Right atrium auricular region (tissue), 2 donors: ENCODE measurements around the gene RAB8B. TPM values are rescaled to one million over a fixed set of nuclear protein-coding genes. Genes with fewer than 3 reads are reported as not detected.

ENCODE experiments used
- DNase-seq: peaks from one replicate; pipeline ENCODE4 v3.0.0-alpha.2; 2019; ENCODE audit warnings: low spot score
- H3K27ac ChIP-seq, 2 donors: fragments of 200-600 bp; sonication (generic); 1 replicate in 1 of 2; 2 replicates in 1 of 2; pipeline ENCODE4 v1.5.1; 2016 to 2019
- H3K27me3 ChIP-seq, 2 donors: fragments of 200-600 bp; sonication (generic); one replicate each; pipeline versions ENCODE4 v1.5.1 to v1.6.0; 2017 to 2019
- H3K36me3 ChIP-seq: fragments of 200-600 bp; sonication (generic); one replicate; pipeline ENCODE4 v1.5.1; 2016
- H3K4me1 ChIP-seq, 2 donors: fragments of 200-600 bp; sonication (generic); one replicate each; pipeline versions ENCODE4 v1.5.1 to v1.6.0; 2017 to 2019
- H3K4me3 ChIP-seq, 2 donors: fragments of 200-600 bp; sonication (generic); 1 replicate in 1 of 2; 2 replicates in 1 of 2; pipeline ENCODE4 v1.5.1; 2017 to 2019; ENCODE audit warnings: mild to moderate bottlenecking in 1 of 2, moderate library complexity in 1 of 2
- H3K9me3 ChIP-seq, 2 donors: fragments of 200-600 bp; sonication (generic); one replicate each; pipeline ENCODE4 v1.5.1; 2019
- total RNA-seq, 2 donors: library from RNA; depleted of rRNA; stranded (reverse); fragments of >200 nt; gene quantifications; one replicate each; pipeline ENCODE4 v1.1.0, GENCODE V29; 2016
- TF ChIP-seq, protein P1 (sequence below), 2 donors: fragments of 200-600 bp; sonication (generic); IDR thresholded peaks; one replicate each; pipeline ENCODE4 v1.5.1; 2019; ENCODE audit warnings: antibody characterized with exemption in 2 of 2

Gene RAB8B
- total RNA-seq, 2 donors from 2014 or later = 10.2 to 19.3 TPM

GRCh38 chr15:63225381-63225780, 36.0 kb downstream of the RAB8B start:
- H3K36me3 ChIP-seq = no peaks in the 10 kb centered on the region
- TF ChIP-seq, protein P1, sequence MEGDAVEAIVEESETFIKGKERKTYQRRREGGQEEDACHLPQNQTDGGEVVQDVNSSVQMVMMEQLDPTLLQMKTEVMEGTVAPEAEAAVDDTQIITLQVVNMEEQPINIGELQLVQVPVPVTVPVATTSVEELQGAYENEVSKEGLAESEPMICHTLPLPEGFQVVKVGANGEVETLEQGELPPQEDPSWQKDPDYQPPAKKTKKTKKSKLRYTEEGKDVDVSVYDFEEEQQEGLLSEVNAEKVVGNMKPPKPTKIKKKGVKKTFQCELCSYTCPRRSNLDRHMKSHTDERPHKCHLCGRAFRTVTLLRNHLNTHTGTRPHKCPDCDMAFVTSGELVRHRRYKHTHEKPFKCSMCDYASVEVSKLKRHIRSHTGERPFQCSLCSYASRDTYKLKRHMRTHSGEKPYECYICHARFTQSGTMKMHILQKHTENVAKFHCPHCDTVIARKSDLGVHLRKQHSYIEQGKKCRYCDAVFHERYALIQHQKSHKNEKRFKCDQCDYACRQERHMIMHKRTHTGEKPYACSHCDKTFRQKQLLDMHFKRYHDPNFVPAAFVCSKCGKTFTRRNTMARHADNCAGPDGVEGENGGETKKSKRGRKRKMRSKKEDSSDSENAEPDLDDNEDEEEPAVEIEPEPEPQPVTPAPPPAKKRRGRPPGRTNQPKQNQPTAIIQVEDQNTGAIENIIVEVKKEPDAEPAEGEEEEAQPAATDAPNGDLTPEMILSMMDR (IDR thresholded peaks at IDR 0.05) = no peak
- H3K9me3 ChIP-seq = no peaks in the 10 kb centered on the region
- no peak for DNase-seq
- H3K4me1 ChIP-seq = peaks cover 0 to 21% of the 10 kb centered on the region in 2 donors
- H3K27ac ChIP-seq = no peak overlapping the region
- no peaks in the 10 kb centered on the region for H3K27me3 ChIP-seq
- H3K4me3 ChIP-seq = no peak overlapping the region

DNA sequence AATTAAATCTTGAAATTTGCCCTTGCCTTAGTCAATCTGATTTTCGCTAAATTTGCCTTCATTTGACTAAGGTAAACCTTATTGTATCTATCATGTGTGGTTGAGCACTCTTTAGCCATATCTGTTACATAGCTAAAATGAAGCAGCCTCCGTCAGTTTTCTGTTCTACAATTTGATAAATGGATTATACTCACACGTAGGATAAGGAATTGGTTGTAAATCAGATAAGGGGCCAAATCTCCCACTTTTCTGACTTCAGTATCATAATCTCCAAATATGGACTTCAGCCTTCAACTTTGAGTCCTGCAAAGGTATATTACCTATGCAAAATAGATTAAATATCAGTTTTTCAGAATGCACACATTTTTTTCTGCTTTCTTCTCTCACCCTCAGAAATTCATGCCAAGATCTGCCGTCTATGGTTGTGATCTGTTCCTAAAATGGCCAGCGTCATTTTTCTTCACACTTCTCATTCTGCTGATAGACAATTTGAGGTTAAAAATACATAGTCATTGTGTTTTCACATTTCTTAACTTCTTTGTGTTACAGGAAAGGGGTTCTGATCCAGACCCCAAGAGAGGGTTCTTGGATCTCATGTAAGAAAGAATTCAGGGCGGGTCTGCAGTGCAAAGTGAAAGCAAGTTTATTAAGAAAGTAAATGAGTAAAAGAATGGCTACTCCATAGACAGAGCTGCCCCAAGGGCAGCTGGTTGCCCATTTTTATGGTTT, 36.9 kb downstream of the RAB8B start:
- TF ChIP-seq, protein P1 (IDR thresholded peaks at IDR 0.05) = no peak
- DNase-seq = no peak
- H3K9me3 ChIP-seq = no peaks in the 10 kb centered on the region
- H3K4me3 ChIP-seq = no peak overlapping the region
- peaks cover 0 to 12% of the 10 kb centered on the region in 2 donors for H3K4me1 ChIP-seq
- H3K27ac ChIP-seq = no peak overlapping the region
- no peaks in the 10 kb centered on the region for H3K36me3 ChIP-seq
- no peaks in the 10 kb centered on the region for H3K27me3 ChIP-seq

- H3K4me1 ChIP-seq = peaks cover 0 to 7% of the 10 kb centered on the region in 2 donors
- H3K9me3 ChIP-seq = no peaks in the 10 kb centered on the region
- H3K4me3 ChIP-seq = no peak overlapping the region
- TF ChIP-seq, protein P1 (IDR thresholded peaks at IDR 0.05) = no peak
- no peak overlapping the region for H3K27ac ChIP-seq
- no peaks in the 10 kb centered on the region for H3K27me3 ChIP-seq
- DNase-seq = no peak
- H3K36me3 ChIP-seq = no peaks in the 10 kb centered on the region
Observed at GRCh38 chr15:63226966-63227401, 37.6 kb downstream of the RAB8B start.

DNA sequence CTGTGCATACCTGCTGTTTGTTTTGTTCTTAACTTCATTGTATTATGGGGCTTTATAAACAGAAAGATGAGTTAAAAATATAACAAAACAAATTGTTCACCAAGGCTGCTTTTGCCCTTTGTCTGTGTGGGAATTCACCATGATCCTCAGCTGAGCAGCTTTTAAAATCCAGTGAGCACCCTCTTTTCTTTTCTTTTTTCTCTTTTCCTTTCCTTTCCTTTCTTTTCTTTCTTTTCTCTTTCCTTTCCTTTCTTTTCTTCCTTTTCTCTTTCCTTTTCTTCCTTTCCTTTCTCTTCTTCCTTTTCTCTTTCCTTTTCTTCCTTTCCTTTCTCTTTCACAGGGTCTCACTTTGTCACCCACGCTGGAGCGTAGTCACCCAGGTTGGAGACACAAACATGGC, 38.3 kb downstream of the RAB8B start:
- no peak for DNase-seq
- no peaks in the 10 kb centered on the region for H3K27me3 ChIP-seq
- H3K9me3 ChIP-seq = no peaks in the 10 kb centered on the region
- no peak overlapping the region for H3K4me3 ChIP-seq
- no peak overlapping the region for H3K27ac ChIP-seq
- peaks cover 0 to 9% of the 10 kb centered on the region in 2 donors for H3K4me1 ChIP-seq
- H3K36me3 ChIP-seq = no peaks in the 10 kb centered on the region
- TF ChIP-seq, protein P1 (IDR thresholded peaks at IDR 0.05) = no peak

DNA sequence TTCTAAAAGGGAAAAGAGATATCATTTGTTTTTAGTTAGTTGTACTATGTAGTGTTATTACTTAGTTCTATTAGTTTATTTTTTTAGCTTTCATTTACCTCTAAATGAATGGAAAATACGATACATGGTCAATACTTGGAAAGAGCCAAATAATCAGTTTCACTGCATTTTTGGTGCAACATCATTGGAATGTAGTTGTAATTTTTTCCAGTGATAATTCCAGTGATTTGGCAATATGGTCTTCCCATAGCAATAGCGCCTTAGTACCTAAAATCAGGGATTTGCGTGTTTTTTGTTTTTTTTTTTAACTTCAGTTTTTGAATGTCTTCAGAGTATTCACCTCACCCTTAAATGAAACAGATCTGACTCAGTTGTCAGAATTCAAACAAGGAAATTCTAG, 41.8 kb downstream of the RAB8B start:
- H3K9me3 ChIP-seq = no peaks in the 10 kb centered on the region
- peaks cover 0 to 33% of the 10 kb centered on the region in 2 donors for H3K4me1 ChIP-seq
- no peaks in the 10 kb centered on the region for H3K27me3 ChIP-seq
- no peak overlapping the region for H3K4me3 ChIP-seq
- DNase-seq = no peak
- H3K27ac ChIP-seq = no peak overlapping the region
- TF ChIP-seq, protein P1 (IDR thresholded peaks at IDR 0.05) = no peak
- H3K36me3 ChIP-seq = no peaks in the 10 kb centered on the region

GRCh38 chr15:63231706-63232105, 42.3 kb downstream of the RAB8B start:
- TF ChIP-seq, protein P1 (IDR thresholded peaks at IDR 0.05) = no peak
- no peak for DNase-seq
- no peaks in the 10 kb centered on the region for H3K9me3 ChIP-seq
- no peak overlapping the region for H3K4me3 ChIP-seq
- H3K27ac ChIP-seq = no peak overlapping the region
- H3K4me1 ChIP-seq = peaks cover 0 to 33% of the 10 kb centered on the region in 2 donors
- no peaks in the 10 kb centered on the region for H3K27me3 ChIP-seq
- H3K36me3 ChIP-seq = no peaks in the 10 kb centered on the region
